Inflammatory macrophage treated with lipopolysaccharide for 1 hour (primary cell): ENCODE measurements around the gene IFT74.

ENCODE experiments used
- DNase-seq, 2 donors: peaks; one replicate each; pipeline ENCODE4 v3.0.0-alpha.2; 2020 to 2022

IFT74 gene

GRCh38 chr9:26955921-26956859 is at the start of gene IFT74:
IFT74 (plus strand) TSS chr9:26956412; CDS start chr9:26961968, 5,556 bp downstream.
- DNase-seq: peak; percentile 98 to 99

DNA sequence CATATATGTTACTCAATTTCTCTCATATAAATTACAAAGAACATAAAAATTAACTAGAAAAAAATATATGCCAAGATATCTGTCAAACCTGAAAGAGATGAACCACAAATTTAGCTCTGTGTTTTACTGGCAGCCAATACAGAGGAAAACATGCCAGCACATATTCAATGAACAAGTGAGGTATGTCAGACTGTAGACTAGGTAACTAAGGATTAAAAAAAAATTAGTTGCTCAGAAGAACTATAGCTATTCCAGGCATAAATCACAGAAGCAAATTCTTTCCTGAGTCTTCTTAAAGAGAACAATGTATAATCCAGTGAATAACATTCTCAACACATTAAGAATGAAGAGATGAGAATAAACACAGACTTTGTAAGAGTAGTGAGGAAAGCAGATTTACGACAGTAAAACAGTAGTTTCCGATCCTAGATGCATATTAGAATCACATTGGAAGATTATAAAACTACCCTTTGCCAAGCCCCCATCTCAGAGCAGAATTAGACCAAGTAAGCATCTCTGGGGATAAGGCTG is 43.0 kb upstream of the IFT74 start:
- DNase-seq: no peak

- DNase-seq: no peak
Measured at GRCh38 chr9:26919698-26920097, 36.5 kb upstream of the IFT74 start.

GRCh38 chr9:26925609-26926008 is 30.6 kb upstream of the IFT74 start:
- DNase-seq: no peak

- no peak for DNase-seq
Measured at GRCh38 chr9:26928902-26929495, 27.2 kb upstream of the IFT74 start.

- DNase-seq: no peak
Measured at GRCh38 chr9:26935847-26936246, 20.4 kb upstream of the IFT74 start.

DNA sequence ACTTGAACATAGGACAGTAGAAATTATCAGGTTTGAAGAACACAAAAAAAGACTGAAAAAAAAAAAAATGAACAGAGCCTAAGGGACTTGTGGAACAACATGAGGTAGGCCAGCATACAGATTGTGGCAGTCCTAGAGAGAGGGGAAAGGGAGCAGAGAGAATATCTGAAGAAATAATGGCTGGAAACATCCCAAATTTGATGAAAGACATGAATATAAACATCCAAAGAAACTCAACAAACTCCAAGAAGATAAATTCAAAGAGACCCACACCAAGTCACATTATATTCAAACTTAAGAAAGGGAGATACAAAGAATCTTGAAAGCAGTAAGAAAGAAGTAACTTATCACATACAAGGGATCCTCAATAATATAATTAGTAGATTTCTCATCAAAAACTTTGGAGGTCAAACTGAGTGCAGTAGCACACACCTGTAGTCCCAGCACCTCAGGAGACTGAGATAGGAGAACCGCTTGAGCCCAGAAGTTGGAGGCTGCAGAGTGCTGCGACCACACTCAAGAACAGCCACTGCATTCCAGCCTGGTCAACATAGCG is 18.3 kb upstream of the IFT74 start:
- DNase-seq: no peak

GRCh38 chr9:26939955-26940711 is 16.1 kb upstream of the IFT74 start:
- no peak for DNase-seq

GRCh38 chr9:26940779-26941178 is 15.4 kb upstream of the IFT74 start:
- no peak for DNase-seq

DNA sequence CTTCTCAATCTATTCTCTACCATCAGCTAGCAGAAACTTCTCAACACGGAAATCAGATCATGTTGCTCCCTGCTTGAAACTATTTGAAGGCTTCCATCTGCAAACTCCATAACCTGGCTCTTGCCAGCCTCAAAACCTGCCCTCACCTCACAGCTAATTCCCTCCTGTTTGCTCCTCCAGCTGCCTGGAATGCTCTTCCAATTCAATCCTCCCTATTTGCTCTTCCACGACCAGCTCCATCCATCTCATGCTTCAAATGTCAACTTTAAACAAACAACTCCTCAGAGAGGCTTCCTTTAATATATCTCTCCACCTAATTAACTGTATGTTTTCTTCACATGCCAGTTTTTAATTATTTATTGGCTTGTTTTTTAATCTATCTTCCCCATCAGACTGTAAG is 10.6 kb upstream of the IFT74 start:
- no peak for DNase-seq

GRCh38 chr9:26946753-26947727 is 9.2 kb upstream of the IFT74 start, which contains the start of gene PLAA:
PLAA (minus strand) TSS chr9:26947242; CDS start chr9:26947045, 197 bp downstream.
- DNase-seq: peak; percentile 88 to 90

DNA sequence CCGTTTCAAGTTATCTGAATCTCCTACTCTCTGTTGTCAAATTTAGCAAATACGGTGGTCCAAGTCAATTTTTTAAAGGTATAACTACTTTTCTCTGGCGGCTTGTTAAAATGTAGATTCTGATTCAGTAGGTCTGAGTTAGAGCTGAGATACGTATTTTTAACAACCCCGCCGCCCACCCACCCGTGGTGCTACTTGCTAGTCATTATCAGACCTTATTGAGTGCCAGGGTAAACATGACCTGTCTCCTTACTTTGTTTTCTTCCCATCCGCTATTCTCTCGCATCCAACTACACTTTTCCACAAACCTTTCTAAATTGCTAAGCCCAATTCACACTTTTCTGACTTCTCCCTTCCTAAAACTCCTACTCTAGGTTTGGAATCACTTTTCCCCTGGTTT is 8.5 kb upstream of the IFT74 start:
- DNase-seq: peak in 1 of 2 donors; percentile 9

DNA sequence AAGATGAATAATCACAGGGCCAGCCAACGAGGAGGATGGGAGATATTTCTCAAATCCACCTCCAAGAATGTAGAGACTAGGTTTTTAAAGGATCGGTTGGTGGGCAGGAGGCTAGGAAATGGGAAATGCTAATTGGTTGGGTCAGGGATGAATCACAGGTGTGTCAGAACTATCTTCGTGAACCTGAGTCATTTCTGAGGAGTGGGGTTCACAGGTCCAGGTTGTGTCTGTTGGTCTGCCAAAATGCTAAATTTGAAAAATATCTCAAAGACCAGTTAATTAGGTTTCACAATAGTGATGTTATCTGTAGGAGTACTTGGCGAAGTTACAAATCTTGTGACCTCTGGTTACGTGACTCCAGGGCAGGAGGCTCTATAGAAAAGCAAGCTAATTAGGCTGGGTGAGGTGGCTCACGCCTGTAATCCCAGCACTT is 6.6 kb upstream of the IFT74 start:
- DNase-seq: no peak

- no peak for DNase-seq
Measured at GRCh38 chr9:26950521-26950920, 5.7 kb upstream of the IFT74 start.

- no peak for DNase-seq
Measured at GRCh38 chr9:26951794-26952193, 4.4 kb upstream of the IFT74 start.

DNA sequence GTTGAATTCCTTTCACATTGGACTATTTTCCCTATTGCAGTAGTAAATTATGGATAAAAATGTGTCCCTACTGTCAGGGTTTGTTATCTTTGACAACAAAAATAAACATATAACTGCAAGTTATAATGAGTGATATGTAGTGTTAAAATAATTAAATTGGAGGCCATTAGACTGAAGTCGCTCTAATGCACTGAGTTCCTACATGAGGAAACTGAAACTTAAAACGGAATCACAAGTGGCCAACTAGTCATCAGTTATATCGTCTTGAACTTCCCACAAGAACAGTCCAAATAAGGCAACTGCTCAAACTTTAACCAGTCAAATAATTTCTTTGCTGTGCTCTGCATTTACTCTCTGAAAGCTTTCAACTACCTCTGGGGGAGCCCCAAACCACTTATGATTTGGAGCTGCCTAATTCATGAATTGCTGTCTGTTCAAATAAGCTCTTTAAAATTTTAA is 2.1 kb upstream of the IFT74 start:
- DNase-seq: peak; percentile 83 to 86

DNA sequence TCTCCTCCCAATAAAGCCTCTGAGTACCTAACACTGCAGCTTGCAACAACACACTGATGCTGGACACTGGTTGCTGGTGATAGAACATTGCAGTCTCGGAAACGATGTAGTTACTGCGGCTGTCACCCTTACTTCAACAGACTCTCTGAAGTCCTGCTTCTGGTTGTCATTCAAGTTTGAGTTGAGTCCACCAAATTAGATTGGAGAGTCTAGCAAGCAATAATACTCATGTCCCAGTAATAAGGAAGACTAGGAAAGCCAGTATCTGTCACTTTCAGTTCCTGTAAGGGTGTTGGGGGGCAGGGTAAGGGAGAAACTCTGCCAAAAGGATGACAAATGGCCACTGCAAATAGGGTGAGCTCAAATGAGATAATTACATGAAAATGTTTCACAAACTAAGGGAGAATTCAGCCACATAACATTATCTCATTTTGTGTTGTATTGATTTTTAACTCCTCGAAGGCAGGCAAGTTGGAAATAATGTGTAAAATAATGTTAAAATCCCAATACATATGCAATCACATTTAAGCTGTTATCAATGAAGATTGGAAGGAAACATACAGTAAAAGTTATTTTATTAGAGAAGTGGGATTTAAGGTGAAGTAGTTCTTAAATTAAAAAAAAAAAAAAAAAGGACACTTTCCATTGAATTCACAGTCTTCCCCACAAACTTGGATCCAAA is 849 bp upstream of the IFT74 start:
- peak; percentile 72 to 78 for DNase-seq

DNA sequence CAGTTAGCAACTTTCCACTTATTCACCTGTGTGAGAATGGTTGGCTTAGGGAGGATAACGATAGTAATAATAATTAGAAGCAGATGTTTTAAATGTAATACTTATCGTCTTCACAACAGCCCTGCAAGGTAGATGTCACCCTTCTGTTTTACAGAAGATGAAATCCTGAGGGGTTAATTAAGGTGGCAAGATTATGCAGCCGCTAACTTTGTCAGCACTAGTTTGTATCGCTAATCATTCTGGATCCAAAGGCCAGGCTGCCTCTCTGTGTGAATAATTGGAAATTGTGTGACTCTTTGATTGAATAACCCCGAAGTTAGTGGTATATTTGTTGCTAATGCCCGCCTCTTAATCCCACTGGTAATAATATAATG is 635 bp downstream of the IFT74 start:
- no peak for DNase-seq

GRCh38 chr9:26971721-26972120 is 15.5 kb downstream of the IFT74 start:
- no peak for DNase-seq

DNA sequence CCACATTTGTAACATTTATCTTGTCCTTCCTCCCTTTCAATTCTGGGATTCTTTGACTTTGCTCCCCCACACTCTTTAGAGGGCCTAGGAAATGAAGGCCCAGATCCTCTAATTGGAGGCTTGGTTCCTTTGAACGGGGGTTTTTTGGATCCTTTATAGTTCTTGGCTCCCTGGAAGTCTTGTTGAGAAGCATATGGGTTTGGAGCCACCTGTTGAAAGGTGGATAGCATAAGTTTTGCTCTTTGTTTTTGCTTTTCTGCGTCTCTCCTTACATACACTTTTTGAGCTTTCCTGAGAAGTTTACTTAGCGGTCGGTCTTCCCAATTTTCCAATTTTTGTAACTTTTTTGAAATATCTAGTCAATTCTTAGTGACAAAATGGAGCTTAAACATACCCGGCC is 17.8 kb downstream of the IFT74 start:
- no peak for DNase-seq

DNA sequence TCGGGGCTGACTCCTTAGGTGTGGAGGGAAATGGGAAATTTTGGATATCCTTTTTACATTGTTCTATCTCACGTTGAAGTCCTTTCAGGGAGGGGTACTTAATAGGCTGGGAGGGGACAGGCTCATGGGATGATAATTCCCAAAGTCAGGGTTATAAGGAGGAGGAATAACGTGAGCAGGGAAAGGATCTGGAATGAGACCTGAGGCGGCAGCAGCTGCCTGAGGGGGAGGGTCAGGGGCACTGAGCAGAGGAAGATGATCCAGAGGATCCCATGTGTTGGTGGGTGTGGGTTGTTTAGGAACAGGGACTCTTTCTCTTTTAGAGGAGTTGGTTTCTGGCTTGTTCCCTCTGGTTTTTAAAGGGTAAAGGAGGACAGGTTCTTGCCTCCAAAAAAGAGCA is 18.7 kb downstream of the IFT74 start:
- DNase-seq: no peak
